ENCODE measurements around the gene ARL5C. TPM values are rescaled to one million over a fixed set of nuclear protein-coding genes. Genes with fewer than 3 reads are reported as not detected.

Gene ARL5C
- total RNA-seq, 1 experiment from 2014 or later: not detected

GRCh38 chr17:39107973-39108372 lies 58.0 kb downstream of the ARL5C start:
- H3K9me3 Mint-ChIP-seq (ENCODE audit: unreplicated experiment): no peaks in the 10 kb centered on the region
- no peak overlapping the region for H3K4me3 Mint-ChIP-seq (ENCODE audit: unreplicated experiment)
- ChIA-PET CTCF (no interaction called here), POLR2A (no interaction called here)
- no peaks in the 10 kb centered on the region for H3K9me3 ChIP-seq
- H3K4me1 Mint-ChIP-seq (ENCODE audit: low read depth, unreplicated experiment): peaks cover 6% of the 10 kb centered on the region
- peaks cover 21% of the 10 kb centered on the region for H3K4me1 ChIP-seq
- H3K27me3 Mint-ChIP-seq (ENCODE audit: insufficient read depth, unreplicated experiment): no peaks in the 10 kb centered on the region
- intact Hi-C loops (cut with micrococcal nuclease; ENCODE audit: unreplicated experiment): no loop called here
- H3K36me3 Mint-ChIP-seq (ENCODE audit: insufficient read depth, unreplicated experiment): no peaks in the 10 kb centered on the region
- BruUV-seq (replicated peaks): no TSS peak
- H3K27ac Mint-ChIP-seq (ENCODE audit: unreplicated experiment): no peak overlapping the region
- TF ChIP-seq CTCF (IDR thresholded peaks at IDR 0.05; ENCODE audit: insufficient read depth in 1 of 2, low read depth in 1 of 2, low read length in 1 of 2, severe bottlenecking in 1 of 2, unreplicated experiment in 1 of 2): no peak
- DNase-seq: no peak
- no peak overlapping the region for H3K4me3 ChIP-seq (ENCODE audit: low read depth, low read length)
- no peaks in the 10 kb centered on the region for H3K27me3 ChIP-seq (replicated peaks; ENCODE audit: control insufficient read depth, insufficient read depth, low read length)
- no peaks in the 10 kb centered on the region for H3K36me3 ChIP-seq (ENCODE audit: control insufficient read depth, insufficient read depth, low read length)

- no peak for DNase-seq
- Mint-ChIP-seq H3K4me3 (ENCODE audit: unreplicated experiment) (no peak overlapping the region), H3K36me3 (ENCODE audit: insufficient read depth, unreplicated experiment) (no peaks in the 10 kb centered on the region), H3K27me3 (ENCODE audit: insufficient read depth, unreplicated experiment) (no peaks in the 10 kb centered on the region), H3K27ac (ENCODE audit: unreplicated experiment) (no peak overlapping the region), H3K9me3 (ENCODE audit: unreplicated experiment) (no peaks in the 10 kb centered on the region), H3K4me1 (ENCODE audit: low read depth, unreplicated experiment) (peaks cover 6% of the 10 kb centered on the region)
- no peaks in the 10 kb centered on the region for H3K9me3 ChIP-seq
- no peak overlapping the region for H3K4me3 ChIP-seq (ENCODE audit: low read depth, low read length)
- POLR2A ChIA-PET: no interaction called here
- TF ChIP-seq CTCF (IDR thresholded peaks at IDR 0.05; ENCODE audit: insufficient read depth in 1 of 2, low read depth in 1 of 2, low read length in 1 of 2, severe bottlenecking in 1 of 2, unreplicated experiment in 1 of 2): no peak
- no peaks in the 10 kb centered on the region for H3K36me3 ChIP-seq (ENCODE audit: control insufficient read depth, insufficient read depth, low read length)
- CTCF ChIA-PET: no interaction called here
- intact Hi-C loops (cut with micrococcal nuclease; ENCODE audit: unreplicated experiment): no loop called here
- H3K4me1 ChIP-seq: peaks cover 21% of the 10 kb centered on the region
- H3K27me3 ChIP-seq (replicated peaks; ENCODE audit: control insufficient read depth, insufficient read depth, low read length): no peaks in the 10 kb centered on the region
- no TSS peak for BruUV-seq (replicated peaks)
Measured at GRCh38 chr17:39107155-39107554, 58.8 kb downstream of the ARL5C start.

Other genes with a start within 250 kb of the ARL5C start
- not detected in 2 replicates for gene FBXO47, start 198.8 kb downstream of the ARL5C start, total RNA-seq (2022)
- gene PLXDC1, start 14.5 kb downstream of the ARL5C start, total RNA-seq (2022): 0.14 and 0.44 TPM in 2 replicates
- 6.1 and 7.0 TPM in 2 replicates for gene CACNB1, start 31.5 kb upstream of the ARL5C start, total RNA-seq (2022)
- gene RPL19, start 34.1 kb upstream of the ARL5C start, total RNA-seq (2022): 1,825 and 2,017 TPM in 2 replicates
- 0.09 TPM in 1 of 2 replicates, not detected in the other for gene STAC2, start 59.8 kb upstream of the ARL5C start, total RNA-seq (2022)
- gene FBXL20, start 235.5 kb upstream of the ARL5C start, total RNA-seq (2022): 11.2 and 12.6 TPM in 2 replicates

Measured in Caco-2 (cell line).